HepG2 (cell line): Measurements from ENCODE around the gene GSK3B. TPM values are rescaled to one million over a fixed set of nuclear protein-coding genes. Genes with fewer than 3 reads are reported as not detected.

Source experiments
- ATAC-seq: fragments of 200-7000 bp; cut with Tn5 transposase; 3 replicates; pipeline ENCODE4 v1.9.1; 2020; ENCODE audit warnings: mild to moderate bottlenecking, moderate library complexity
- BruUV-seq: library from RNA; stranded (reverse); fragments of 400-500 nt; replicated peaks from 2 replicates; lab custom pipeline; 2021; lab: Mats Ljungman, UMichigan
- CTCF ChIA-PET: fragments of 300-600 bp; formaldehyde crosslinking; extraction: SDS; loops from one replicate; lab custom pipeline; 2021; ENCODE audit warnings: low total read pairs, inconsistent platforms, low intra/inter-chr PET ratio; lab: Yijun Ruan, JAX
- POLR2A ChIA-PET: fragments of 350-600 bp; sonication (Branson Sonifier 250); formaldehyde crosslinking; loops from one replicate; lab custom pipeline; 2020; ENCODE audit warnings: antibody characterized with exemption, inconsistent platforms; lab: Yijun Ruan, JAX
- DNase-seq: peaks from one replicate; pipeline ENCODE4 v3.0.0-alpha.2; 2015; ENCODE audit warnings: low spot score
- FAIRE-seq: peaks from 3 replicates; lab custom pipeline; 2011; peaks lifted over from hg19 to GRCh38; lab: Jason Lieb, UNC
- H2AFZ ChIP-seq: one replicate; pipeline ENCODE4 v1.6.1; 2011; ENCODE audit warnings: low read length, inconsistent platforms
- H3K27ac ChIP-seq: fragments of 300-600 bp; 3 replicates; pipeline ENCODE4 v1.8.0; 2011; ENCODE audit warnings: mixed run types, mild to moderate bottlenecking, mixed read lengths, low read length, inconsistent platforms; ENCODE audit not compliant: insufficient read depth; ENCODE audit errors: extremely low read length
- H3K27me3 ChIP-seq, 2 experiments: fragments of 200-600 bp in 1 of 2; 2 replicates in 1 of 2; 3 replicates in 1 of 2; pipeline versions ENCODE4 v1.6.0 to v1.8.0; 2011; ENCODE audit warnings: low read length in 2 of 2, mild to moderate bottlenecking in 2 of 2, moderate library complexity in 2 of 2, inconsistent platforms in 1 of 2; ENCODE audit not compliant: insufficient read depth in 2 of 2, control insufficient read depth in 1 of 2
- H3K36me3 ChIP-seq, 2 experiments: fragments of 200-600 bp in 1 of 2; replicated peaks in 1 of 2; 2 replicates in 1 of 2; 3 replicates in 1 of 2; pipeline versions ENCODE4 v1.5.1 to v1.8.0; 2011; ENCODE audit warnings: low read length in 2 of 2, inconsistent platforms in 1 of 2; ENCODE audit not compliant: insufficient read depth in 2 of 2, control insufficient read depth in 1 of 2
- H3K4me1 ChIP-seq: 2 replicates; pipeline ENCODE4 v1.5.1; 2012; ENCODE audit warnings: low read length, inconsistent platforms; ENCODE audit not compliant: insufficient read depth
- H3K4me2 ChIP-seq: 2 replicates; pipeline ENCODE4 v1.6.0; 2011; ENCODE audit warnings: low read depth, low read length, inconsistent platforms
- H3K4me3 ChIP-seq, 3 experiments: fragments of 200-600 bp in 1 of 3; sonication (generic), shearing (Covaris generic) in 1 of 3; replicated peaks in 1 of 3; 2 replicates each; pipeline ENCODE4 v1.5.1; 2011 to 2016; ENCODE audit warnings: low read length in 3 of 3, inconsistent platforms in 2 of 3, low read depth in 2 of 3, mild to moderate bottlenecking in 2 of 3, control low read depth in 1 of 3, mixed read lengths in 1 of 3; ENCODE audit not compliant: insufficient read depth in 1 of 3
- H3K79me2 ChIP-seq: one replicate; pipeline ENCODE4 v1.6.1; 2011; ENCODE audit warnings: low read length, inconsistent platforms; ENCODE audit not compliant: insufficient read depth
- H3K9ac ChIP-seq: 2 replicates; pipeline ENCODE4 v1.6.0; 2011; ENCODE audit warnings: mild to moderate bottlenecking, low read depth, low read length, inconsistent platforms; ENCODE audit not compliant: insufficient read depth
- H3K9me3 ChIP-seq: 2 replicates; pipeline ENCODE4 v1.5.1; 2012; ENCODE audit warnings: mild to moderate bottlenecking, low read length
- H4K20me1 ChIP-seq: 2 replicates; pipeline ENCODE4 v1.6.0; 2011; ENCODE audit warnings: inconsistent platforms, mild to moderate bottlenecking, low read length, moderate library complexity; ENCODE audit not compliant: insufficient read depth
- AGO1 ChIP-seq: fragments of 200-400 bp; formaldehyde crosslinking; IDR thresholded peaks from 2 replicates; pipeline ENCODE4 v1.6.1; 2017; ENCODE audit warnings: mild to moderate bottlenecking, low read depth, low read length, moderate library complexity; ENCODE audit not compliant: poor library complexity, severe bottlenecking
- CHD2 ChIP-seq: IDR thresholded peaks from 2 replicates; pipeline ENCODE4 v1.6.1; 2011; ENCODE audit warnings: low read depth, low read length, improper control_type of control experiment
- GATAD2A ChIP-seq: IDR thresholded peaks from 2 replicates; pipeline ENCODE4 v1.6.1; 2016
- JDP2 ChIP-seq: sonication (generic); formaldehyde crosslinking; IDR thresholded peaks from 2 replicates; pipeline ENCODE4 v1.8.1; 2022; ENCODE audit warnings: missing genetic modification reagents, borderline replicate concordance
- KDM5A ChIP-seq: fragments of 200-600 bp; sonication (generic); IDR thresholded peaks from 2 replicates; pipeline ENCODE4 v1.7.0; 2018; ENCODE audit warnings: antibody characterized with exemption, mild to moderate bottlenecking, low read length, borderline replicate concordance
- MAF1 ChIP-seq: sonication (generic); formaldehyde crosslinking; IDR thresholded peaks from 2 replicates; pipeline ENCODE4 v1.5.0; 2020; ENCODE audit warnings: missing genetic modification reagents, borderline replicate concordance
- PRDM15 ChIP-seq: sonication (generic); formaldehyde crosslinking; IDR thresholded peaks from 2 replicates; pipeline ENCODE4 v1.4.0; 2020; ENCODE audit warnings: missing genetic modification reagents
- PRPF4 ChIP-seq: fragments of 200-400 bp; formaldehyde crosslinking; IDR thresholded peaks from 2 replicates; pipeline ENCODE4 v1.6.1; 2016; ENCODE audit warnings: low read length, low read depth; ENCODE audit not compliant: poor library complexity, severe bottlenecking
- RXRB ChIP-seq: IDR thresholded peaks from 2 replicates; pipeline ENCODE4 v1.6.1; 2016; ENCODE audit warnings: borderline replicate concordance, missing genetic modification reagents, missing compliant biosample characterization
- SAFB2 ChIP-seq: sonication (generic); formaldehyde crosslinking; IDR thresholded peaks from 2 replicates; pipeline ENCODE4 v1.5.1; 2020; ENCODE audit warnings: missing genetic modification reagents, low read depth, mild to moderate bottlenecking, borderline replicate concordance
- SOX13 ChIP-seq, 3 experiments: fragments of 450-650 bp in 1 of 3; sonication (generic) in 1 of 3; formaldehyde crosslinking in 1 of 3; IDR thresholded peaks in 2 of 3; conservative IDR thresholded peaks in 1 of 3; 2 replicates each; pipeline versions ENCODE4 v1.5.0 to v1.6.1; 2016 to 2020; ENCODE audit warnings: antibody characterized with exemption in 1 of 3, mild to moderate bottlenecking in 1 of 3, missing compliant biosample characterization in 1 of 3, missing genetic modification reagents in 1 of 3, moderate library complexity in 1 of 3
- ZBTB10 ChIP-seq: sonication (generic); formaldehyde crosslinking; IDR thresholded peaks from 2 replicates; pipeline ENCODE4 v1.4.0; 2020; ENCODE audit warnings: missing genetic modification reagents, borderline replicate concordance
- ZNF180 ChIP-seq: sonication (generic); formaldehyde crosslinking; IDR thresholded peaks from 2 replicates; pipeline ENCODE4 v1.4.0; 2020; ENCODE audit warnings: low read depth, missing genetic modification reagents, borderline replicate concordance
- ZNF230 ChIP-seq: sonication (generic); formaldehyde crosslinking; IDR thresholded peaks from 2 replicates; pipeline ENCODE4 v1.4.0; 2020; ENCODE audit warnings: mild to moderate bottlenecking, missing genetic modification reagents
- WGBS: methylation state at CpG from one replicate; pipeline ENCODE4 v1.1.6; 2017; ENCODE audit warnings: low lambda C conversion rate; 5-methylcytosine and 5-hydroxymethylcytosine counted together
- in situ Hi-C: cut with HindIII; loops from 2 replicates; pipeline ENCODE4 v1.10.0; 2017; ENCODE audit warnings: low pct_unique_long_range_greater_than_20kb; ENCODE audit not compliant: extremely low pct_ligation_motif_present
- intact Hi-C: fragments of 100-400 bp; cut with micrococcal nuclease; formaldehyde crosslinking; loops from one replicate; pipeline ENCODE4 v1.10.0; 2022; ENCODE audit not compliant: unreplicated experiment
- polyA plus RNA-seq, 8 experiments: library from polyadenylated mRNA; depleted of rRNA in 3 of 8; stranded (reverse) in 7 of 8; unstranded in 1 of 8; fragments of >200 nt; fragmentation: Illumina TruSeq in 4 of 8; extraction: Trizol in 4 of 8; gene quantifications; 2 replicates each; pipeline versions ENCODE4 v1.2.1 to v1.2.3, GENCODE V29; 2011 to 2016; ENCODE audit warnings: low read depth in 4 of 8, missing spikeins in 1 of 8, mixed read lengths in 1 of 8; ENCODE audit not compliant: insufficient read depth in 1 of 8
- total RNA-seq, 5 experiments: library from RNA; depleted of rRNA; stranded (reverse); fragments of >200 nt; fragmentation: Illumina TruSeq; extraction: Trizol; gene quantifications; 2 replicates each; pipeline ENCODE4 v1.2.3, GENCODE V29; 2016; ENCODE audit warnings: low read depth in 1 of 5
- TF ChIP-seq, protein P1 (sequence below): IDR thresholded peaks from 2 replicates; pipeline ENCODE4 v1.6.1; 2016; ENCODE audit warnings: mild to moderate bottlenecking, missing biosample characterization, missing genetic modification reagents

The GSK3B gene
- total and polyA plus RNA-seq, 2 of the 13 experiments (the other 11 are each of a cell fraction or from before 2014, with no cell fraction given): 22.3 to 30.1 TPM

DNA sequence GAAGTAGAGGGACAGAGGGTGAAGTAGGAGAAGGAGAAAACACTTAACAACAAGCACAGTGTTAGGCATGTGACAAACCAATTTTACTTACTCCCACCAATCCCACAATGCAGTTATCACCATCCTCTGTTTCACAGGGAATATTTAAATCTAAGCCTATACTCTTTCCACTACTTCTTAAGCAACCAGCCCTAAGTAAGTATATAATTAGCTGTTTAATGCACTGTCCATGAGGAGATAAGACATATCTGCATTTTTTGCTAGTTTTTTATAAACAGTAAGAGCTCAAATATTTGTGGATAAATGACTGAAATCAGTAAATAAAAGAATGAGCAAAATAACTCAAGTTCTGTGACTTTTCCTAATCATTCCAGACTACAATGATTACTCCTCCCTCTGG, 62.7 kb downstream of the GSK3B start (continued):
- TF ChIP-seq PRPF4 (no peak), SOX13 (IDR thresholded peaks at IDR 0.05) (no peak), SOX13 (CRISPR knock-in tag; conservative IDR thresholded peaks at IDR 0.05 in 1 of 2, IDR thresholded peaks at IDR 0.05 in 1 of 2) (no peak), GATAD2A (CRISPR knock-in tag) (no peak), MAF1 (CRISPR knock-in tag) (no peak), RXRB (CRISPR knock-in tag) (no peak)

DNA sequence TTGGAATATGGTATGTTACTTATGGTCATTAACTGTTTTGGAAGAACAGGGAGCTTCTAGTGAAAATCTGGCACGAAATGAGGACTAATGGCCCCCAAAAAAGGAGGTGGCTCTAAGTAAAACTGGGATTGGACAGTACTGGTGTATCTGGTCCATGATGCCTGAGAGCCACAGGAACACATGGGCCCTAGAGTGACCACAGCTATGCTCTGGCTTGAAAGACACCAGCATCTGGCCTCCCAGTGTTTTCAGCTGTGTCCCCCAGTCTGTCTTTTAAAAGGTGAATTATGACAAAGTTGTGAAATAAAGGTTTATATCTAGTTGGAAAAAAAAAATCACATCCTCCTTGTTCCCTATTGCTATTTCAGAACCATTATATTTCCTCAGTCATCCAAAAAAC, 64.5 kb downstream of the GSK3B start:
- ChIA-PET CTCF (no interaction called here), POLR2A (no interaction called here)
- 91% methylated on average over 1 of the region's 1 CpG for WGBS
- H3K9me3 ChIP-seq: no peaks in the 10 kb centered on the region
- no peak overlapping the region for H2AFZ ChIP-seq
- intact Hi-C loops (no loop called here), in situ Hi-C loops (no loop called here)
- peaks cover 10% of the 10 kb centered on the region for H4K20me1 ChIP-seq
- ATAC-seq: no peak
- no peaks in the 10 kb centered on the region for H3K27me3 ChIP-seq
- no TSS peak for BruUV-seq
- no peak overlapping the region for H3K4me2 ChIP-seq
- H3K4me3 ChIP-seq: no peak overlapping the region
- H3K79me2 ChIP-seq: peaks cover 85% of the 10 kb centered on the region
- no peak overlapping the region for H3K27ac ChIP-seq
- H3K36me3 ChIP-seq: no peaks in the 10 kb centered on the region
- no peak overlapping the region for H3K9ac ChIP-seq
- H3K4me1 ChIP-seq: peaks cover 13% of the 10 kb centered on the region
- DNase-seq: no peak
- FAIRE-seq: no peak
- TF ChIP-seq JDP2 (CRISPR knock-in tag) (no peak), KDM5A (no peak), SAFB2 (no peak), PRDM15 (CRISPR knock-in tag) (no peak), ZBTB10 (CRISPR knock-in tag) (no peak), ZNF230 (no peak), CHD2 (no peak), ZNF180 (CRISPR knock-in tag) (no peak), AGO1 (no peak)
- TF ChIP-seq, protein P1, sequence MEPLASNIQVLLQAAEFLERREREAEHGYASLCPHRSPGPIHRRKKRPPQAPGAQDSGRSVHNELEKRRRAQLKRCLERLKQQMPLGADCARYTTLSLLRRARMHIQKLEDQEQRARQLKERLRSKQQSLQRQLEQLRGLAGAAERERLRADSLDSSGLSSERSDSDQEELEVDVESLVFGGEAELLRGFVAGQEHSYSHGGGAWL: no peak
